H9 (cell line): ENCODE data around the gene FCRL2. TPM values are rescaled to one million over a fixed set of nuclear protein-coding genes. Genes with fewer than 3 reads are reported as not detected.

Experiments used
- DNase-seq: peaks from one replicate; pipeline ENCODE4 v3.0.0-alpha.2; 2017
- H2AFZ ChIP-seq: one replicate; pipeline ENCODE4 v1.6.1; 2013; ENCODE audit warnings: mild to moderate bottlenecking, low read length, control low read depth, moderate library complexity
- H2AK5ac ChIP-seq: 2 replicates; pipeline ENCODE4 v1.6.1; 2013; ENCODE audit warnings: low read length, control low read depth, mixed read lengths; ENCODE audit not compliant: insufficient read length
- H2BK120ac ChIP-seq: one replicate; pipeline ENCODE4 v1.6.1; 2013; ENCODE audit warnings: low read depth, mild to moderate bottlenecking, low read length, control low read depth, inconsistent platforms; ENCODE audit not compliant: poor library complexity, severe bottlenecking
- H2BK12ac ChIP-seq: 2 replicates; pipeline ENCODE4 v1.6.1; 2013; ENCODE audit warnings: low read length, control low read depth, mixed read lengths, low read depth; ENCODE audit not compliant: insufficient read length
- H2BK15ac ChIP-seq: 2 replicates; pipeline ENCODE4 v1.6.1; 2013; ENCODE audit warnings: low read depth, low read length, control low read depth
- H2BK20ac ChIP-seq: one replicate; pipeline ENCODE4 v1.6.1; 2013; ENCODE audit warnings: low read depth, mild to moderate bottlenecking, low read length, control low read depth, inconsistent platforms; ENCODE audit not compliant: poor library complexity, severe bottlenecking
- H2BK5ac ChIP-seq: 2 replicates; pipeline ENCODE4 v1.6.1; 2013; ENCODE audit warnings: low read length, control low read depth, mixed read lengths; ENCODE audit not compliant: insufficient read length
- H3K14ac ChIP-seq: 2 replicates; pipeline ENCODE4 v1.6.1; 2013; ENCODE audit warnings: low read length, control low read depth; ENCODE audit not compliant: insufficient read depth
- H3K18ac ChIP-seq: 2 replicates; pipeline ENCODE4 v1.6.1; 2013; ENCODE audit warnings: low read depth, mild to moderate bottlenecking, mixed read lengths, low read length, control low read depth; ENCODE audit not compliant: insufficient read length
- H3K23ac ChIP-seq: 2 replicates; pipeline ENCODE4 v1.6.1; 2013; ENCODE audit warnings: low read length, control low read depth, mixed read lengths, low read depth; ENCODE audit not compliant: insufficient read length
- H3K23me2 ChIP-seq: 2 replicates; pipeline ENCODE4 v1.6.1; 2013; ENCODE audit warnings: low read depth, mild to moderate bottlenecking, mixed read lengths, low read length, control low read depth; ENCODE audit not compliant: insufficient read length, poor library complexity, severe bottlenecking
- H3K27ac ChIP-seq: 2 replicates; pipeline ENCODE4 v1.5.1; 2013; ENCODE audit warnings: low read length, control low read depth, mixed read lengths, low read depth; ENCODE audit not compliant: insufficient read length
- H3K27me3 ChIP-seq: 2 replicates; pipeline ENCODE4 v1.6.1; 2013; ENCODE audit warnings: low read length, control low read depth, inconsistent platforms; ENCODE audit not compliant: insufficient read depth
- H3K4ac ChIP-seq: 2 replicates; pipeline ENCODE4 v1.6.1; 2013; ENCODE audit warnings: low read depth, mild to moderate bottlenecking, control low read depth, inconsistent platforms, low read length, moderate library complexity
- H3K4me1 ChIP-seq: 2 replicates; pipeline ENCODE4 v1.6.1; 2013; ENCODE audit warnings: low read length, control low read depth, inconsistent platforms; ENCODE audit not compliant: insufficient read depth
- H3K4me2 ChIP-seq: 2 replicates; pipeline ENCODE4 v1.6.1; 2013; ENCODE audit warnings: low read length, control low read depth, mixed read lengths; ENCODE audit not compliant: insufficient read length, insufficient read depth
- H3K56ac ChIP-seq: 2 replicates; pipeline ENCODE4 v1.6.1; 2013; ENCODE audit warnings: low read depth, mild to moderate bottlenecking, mixed read lengths, low read length, control low read depth; ENCODE audit not compliant: insufficient read length
- H3K79me1 ChIP-seq: 2 replicates; pipeline ENCODE4 v1.6.1; 2013; ENCODE audit warnings: low read depth, mild to moderate bottlenecking, moderate library complexity, low read length, control low read depth, inconsistent platforms; ENCODE audit not compliant: insufficient read depth, poor library complexity, severe bottlenecking
- H3K79me2 ChIP-seq: 2 replicates; pipeline ENCODE4 v1.6.1; 2013; ENCODE audit warnings: low read length, control low read depth, inconsistent platforms; ENCODE audit not compliant: insufficient read depth
- H3K9ac ChIP-seq: 2 replicates; pipeline ENCODE4 v1.6.1; 2013; ENCODE audit warnings: low read length, control low read depth, mixed read lengths; ENCODE audit not compliant: insufficient read length; ENCODE audit errors: extremely low read depth
- H3K9me3 ChIP-seq: one replicate; pipeline ENCODE4 v1.6.1; 2013; ENCODE audit warnings: low read depth, low read length, inconsistent platforms; ENCODE audit not compliant: control insufficient read depth
- H3T11ph ChIP-seq: one replicate; pipeline ENCODE4 v1.6.1; 2013; ENCODE audit warnings: mild to moderate bottlenecking, low read length, control low read depth, inconsistent platforms
- H4K20me1 ChIP-seq: one replicate; pipeline ENCODE4 v1.6.1; 2013; ENCODE audit not compliant: control insufficient read depth, insufficient read length, insufficient read depth
- H4K5ac ChIP-seq: 2 replicates; pipeline ENCODE4 v1.6.1; 2013; ENCODE audit warnings: low read depth, mild to moderate bottlenecking, mixed read lengths, low read length, control low read depth; ENCODE audit not compliant: insufficient read length
- H4K8ac ChIP-seq: replicated peaks from 2 replicates; pipeline ENCODE4 v1.6.1; 2013; ENCODE audit warnings: low read length, control low read depth, mixed read lengths, low read depth; ENCODE audit not compliant: insufficient read length
- H4K91ac ChIP-seq: 2 replicates; pipeline ENCODE4 v1.6.1; 2013; ENCODE audit warnings: low read depth, mild to moderate bottlenecking, moderate library complexity, mixed read lengths, low read length, control low read depth; ENCODE audit not compliant: insufficient read length
- H3K27ac Mint-ChIP-seq, 3 experiments: 2 replicates in 2 of 3; 3 replicates in 1 of 3; pipeline ENCODE4 v1.8.0; 2020 to 2021; ENCODE audit warnings: mixed read lengths in 3 of 3, mild to moderate bottlenecking in 1 of 3, moderate library complexity in 1 of 3
- H3K27me3 Mint-ChIP-seq: 2 replicates; pipeline ENCODE4 v1.8.0; 2021; ENCODE audit warnings: low read depth, mild to moderate bottlenecking, moderate library complexity, mixed read lengths
- H3K36me3 Mint-ChIP-seq, 3 experiments: 2 replicates in 2 of 3; 3 replicates in 1 of 3; pipeline ENCODE4 v1.8.0; 2020 to 2021; ENCODE audit warnings: low read depth in 3 of 3, mixed read lengths in 3 of 3; ENCODE audit not compliant: insufficient read depth in 1 of 3
- H3K4me1 Mint-ChIP-seq, 2 experiments: 2 replicates each; pipeline ENCODE4 v1.8.0; 2020; ENCODE audit warnings: mixed read lengths in 2 of 2
- H3K4me3 Mint-ChIP-seq, 2 experiments: 2 replicates in 1 of 2; 3 replicates in 1 of 2; pipeline ENCODE4 v1.8.0; 2020 to 2021; ENCODE audit warnings: mild to moderate bottlenecking in 2 of 2, mixed read lengths in 2 of 2, moderate library complexity in 1 of 2
- H3K9me3 Mint-ChIP-seq, 2 experiments: 2 replicates in 1 of 2; 3 replicates in 1 of 2; pipeline ENCODE4 v1.8.0; 2020; ENCODE audit warnings: mild to moderate bottlenecking in 2 of 2, mixed read lengths in 2 of 2, moderate library complexity in 1 of 2
- WGBS: extraction: QIAGEN DNeasy Blood & Tissue Kit; methylation state at CpG from one replicate; pipeline ENCODE4 v1.1.7; 2013; ENCODE audit warnings: missing lambda C conversion rate, low lambda C conversion rate, mixed read lengths; ENCODE audit not compliant: insufficient read length; ENCODE audit errors: extremely low coverage; 5-methylcytosine and 5-hydroxymethylcytosine counted together
- total RNA-seq: library from RNA; stranded (reverse); gene quantifications from 2 replicates; pipeline ENCODE4 v1.2.1, GENCODE V29; 2021
- TF ChIP-seq, protein P1 (sequence below): fragments of 200-600 bp; sonication (generic); conservative IDR thresholded peaks from 3 replicates; pipeline ENCODE4 v1.8.0; 2021; ENCODE audit warnings: antibody characterized with exemption, mild to moderate bottlenecking

Gene FCRL2
- total RNA-seq, 1 experiment from 2014 or later: not detected

DNA sequence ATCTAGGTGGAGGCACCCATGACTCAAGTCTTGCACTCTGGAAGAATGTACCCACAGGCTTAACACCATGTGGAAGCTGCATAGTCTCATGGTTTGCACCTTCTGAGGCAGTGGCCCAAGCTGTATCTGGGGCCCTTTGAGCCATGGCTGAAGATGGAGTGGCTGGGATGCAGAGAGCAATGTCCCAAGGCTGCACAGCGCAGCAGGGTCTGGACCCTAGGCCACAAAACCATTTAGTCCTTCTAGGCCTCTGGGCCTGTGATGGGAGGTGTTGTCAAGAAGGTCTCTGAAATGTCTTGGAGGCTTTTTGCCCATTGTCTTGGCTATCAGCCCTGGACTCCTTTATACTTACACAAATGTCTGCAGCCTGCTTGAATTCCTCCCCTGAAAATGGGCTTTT, 54.9 kb downstream of the FCRL2 start:
- TF ChIP-seq, protein P1, sequence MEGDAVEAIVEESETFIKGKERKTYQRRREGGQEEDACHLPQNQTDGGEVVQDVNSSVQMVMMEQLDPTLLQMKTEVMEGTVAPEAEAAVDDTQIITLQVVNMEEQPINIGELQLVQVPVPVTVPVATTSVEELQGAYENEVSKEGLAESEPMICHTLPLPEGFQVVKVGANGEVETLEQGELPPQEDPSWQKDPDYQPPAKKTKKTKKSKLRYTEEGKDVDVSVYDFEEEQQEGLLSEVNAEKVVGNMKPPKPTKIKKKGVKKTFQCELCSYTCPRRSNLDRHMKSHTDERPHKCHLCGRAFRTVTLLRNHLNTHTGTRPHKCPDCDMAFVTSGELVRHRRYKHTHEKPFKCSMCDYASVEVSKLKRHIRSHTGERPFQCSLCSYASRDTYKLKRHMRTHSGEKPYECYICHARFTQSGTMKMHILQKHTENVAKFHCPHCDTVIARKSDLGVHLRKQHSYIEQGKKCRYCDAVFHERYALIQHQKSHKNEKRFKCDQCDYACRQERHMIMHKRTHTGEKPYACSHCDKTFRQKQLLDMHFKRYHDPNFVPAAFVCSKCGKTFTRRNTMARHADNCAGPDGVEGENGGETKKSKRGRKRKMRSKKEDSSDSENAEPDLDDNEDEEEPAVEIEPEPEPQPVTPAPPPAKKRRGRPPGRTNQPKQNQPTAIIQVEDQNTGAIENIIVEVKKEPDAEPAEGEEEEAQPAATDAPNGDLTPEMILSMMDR: no peak

More for the DNA sequence above, 54.9 kb downstream of the FCRL2 start:
- Mint-ChIP-seq H3K4me1 (0 out of 4 replicates have a peak, but pooled peaks cover 0 to 2% of the 10 kb centered on the region in 2 experiments), H3K27ac (no peak overlapping the region), H3K27me3 (peaks cover 3% of the 10 kb centered on the region; the same call in 1 of the 2 replicates), H3K36me3 (peaks cover 8 to 24% (median 18%) of the 10 kb centered on the region in 3 experiments; a peak in 6 of 7 replicates), H3K9me3 (peaks cover 27 to 33% of the 10 kb centered on the region in 2 experiments), H3K4me3 (no peak overlapping the region)
- Histone ChIP-seq H3K79me1 (no peaks in the 10 kb centered on the region), H4K8ac (no peak overlapping the region), H3T11ph (no peak overlapping the region), H2AFZ (no peak overlapping the region), H3K23me2 (no peaks in the 10 kb centered on the region), H3K27ac (no peak overlapping the region), H2BK12ac (no peak overlapping the region), H2BK120ac (no peak overlapping the region), H3K4me1 (no peaks in the 10 kb centered on the region), H2BK20ac (no peak overlapping the region), H4K5ac (no peak overlapping the region), H3K4ac (no peak overlapping the region), H3K23ac (no peak overlapping the region), H3K9me3 (peaks cover 23% of the 10 kb centered on the region), H3K56ac (no peak overlapping the region), H4K20me1 (no peaks in the 10 kb centered on the region), H2BK5ac (no peak overlapping the region), H3K14ac (no peak overlapping the region), H3K18ac (no peak overlapping the region), H3K27me3 (no peaks in the 10 kb centered on the region), H4K91ac (no peak overlapping the region), H2BK15ac (no peak overlapping the region), H3K79me2 (no peaks in the 10 kb centered on the region), H3K4me2 (no peak overlapping the region), H2AK5ac (no peak overlapping the region), H3K9ac (no peak overlapping the region)
- WGBS: no CpG with 5 or more reads among the region's 1 CpG
- no peak for DNase-seq
